Endometrial microvascular endothelial cells (primary cell): Measurements from ENCODE around the gene MRPS31. TPM values are rescaled to one million over a fixed set of nuclear protein-coding genes. Genes with fewer than 3 reads are reported as not detected.
"Not testable (repeated sequence)": the region's sequence is repeated elsewhere in the genome, so short reads cannot be mapped to it uniquely, and the experiment has no call there.

ENCODE experiments used
- in situ Hi-C: cut with HindIII; loops from 2 replicates; pipeline ENCODE4 v1.10.0; 2017; ENCODE audit warnings: low sequenced_read_pairs, low pct_unique_long_range_greater_than_20kb; ENCODE audit errors: inconsistent ontology term
- total RNA-seq: library from RNA; depleted of rRNA; stranded (reverse); fragments of >200 nt; gene quantifications from one replicate; pipeline ENCODE4 v1.2.3, GENCODE V29; 2015; ENCODE audit errors: inconsistent ontology term

Gene MRPS31
- total RNA-seq, 1 donor from 2014 or later = 12.9 TPM

DNA sequence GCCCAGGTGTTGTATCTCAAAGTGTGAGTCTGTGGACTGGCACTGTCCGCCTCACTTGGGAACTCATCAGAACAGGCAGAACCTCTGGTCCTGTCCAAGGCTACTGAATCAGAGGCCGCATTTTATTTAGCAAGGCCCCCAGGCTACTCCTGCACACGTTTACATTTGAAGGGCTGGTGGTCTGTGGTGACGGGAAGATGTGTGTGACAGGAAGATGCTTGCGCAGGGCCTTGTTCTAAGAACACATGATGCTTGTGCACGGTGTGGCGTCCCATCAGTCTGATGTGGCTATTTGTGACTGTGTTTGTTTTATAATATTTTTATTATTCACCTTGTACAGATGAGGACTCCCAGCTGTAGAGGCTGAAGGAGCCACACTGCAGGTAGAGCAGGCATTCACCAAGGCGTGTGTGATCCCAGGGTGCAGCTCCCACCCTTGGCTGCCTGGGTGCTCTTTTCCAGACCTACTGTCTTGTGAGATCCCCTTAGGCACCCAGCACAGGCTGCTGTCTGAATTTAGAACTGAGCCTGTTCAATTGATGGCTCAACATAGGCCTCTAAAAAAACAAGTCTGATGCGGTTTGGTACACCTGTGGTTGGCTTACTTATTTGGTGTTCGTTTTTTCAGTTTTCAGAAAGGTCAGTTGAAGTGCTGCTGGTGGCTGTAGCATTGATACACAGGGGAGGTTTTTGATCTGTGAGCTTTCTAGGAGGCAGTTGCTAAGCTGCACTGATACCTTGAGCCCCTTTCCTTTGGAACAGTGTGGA, 21.5 kb upstream of the MRPS31 start:
- in situ Hi-C loops = no loop called here

DNA sequence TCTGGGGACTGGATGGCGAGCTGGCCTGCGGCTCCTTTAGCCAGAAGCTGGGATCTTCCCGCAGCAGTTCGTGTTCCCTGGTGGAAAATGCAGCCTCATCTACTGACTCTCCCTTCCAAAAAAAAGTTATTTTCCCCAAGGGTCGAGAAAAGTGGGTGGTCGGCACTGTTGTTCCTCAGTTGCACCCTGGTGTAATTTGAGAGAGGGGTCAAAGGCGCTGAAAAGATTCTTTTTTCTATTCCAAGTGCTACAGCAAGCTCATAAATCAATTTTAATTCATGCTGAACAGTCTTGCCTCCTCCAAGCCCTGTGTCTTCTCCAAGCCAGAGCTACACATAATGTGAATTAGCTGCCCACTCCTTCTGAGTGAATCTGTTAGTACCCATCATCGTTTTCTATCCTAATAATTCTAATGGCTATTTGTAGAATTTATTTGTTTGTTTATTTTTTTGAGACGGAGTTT, 19.2 kb upstream of the MRPS31 start:
- in situ Hi-C loops = no loop called here

DNA sequence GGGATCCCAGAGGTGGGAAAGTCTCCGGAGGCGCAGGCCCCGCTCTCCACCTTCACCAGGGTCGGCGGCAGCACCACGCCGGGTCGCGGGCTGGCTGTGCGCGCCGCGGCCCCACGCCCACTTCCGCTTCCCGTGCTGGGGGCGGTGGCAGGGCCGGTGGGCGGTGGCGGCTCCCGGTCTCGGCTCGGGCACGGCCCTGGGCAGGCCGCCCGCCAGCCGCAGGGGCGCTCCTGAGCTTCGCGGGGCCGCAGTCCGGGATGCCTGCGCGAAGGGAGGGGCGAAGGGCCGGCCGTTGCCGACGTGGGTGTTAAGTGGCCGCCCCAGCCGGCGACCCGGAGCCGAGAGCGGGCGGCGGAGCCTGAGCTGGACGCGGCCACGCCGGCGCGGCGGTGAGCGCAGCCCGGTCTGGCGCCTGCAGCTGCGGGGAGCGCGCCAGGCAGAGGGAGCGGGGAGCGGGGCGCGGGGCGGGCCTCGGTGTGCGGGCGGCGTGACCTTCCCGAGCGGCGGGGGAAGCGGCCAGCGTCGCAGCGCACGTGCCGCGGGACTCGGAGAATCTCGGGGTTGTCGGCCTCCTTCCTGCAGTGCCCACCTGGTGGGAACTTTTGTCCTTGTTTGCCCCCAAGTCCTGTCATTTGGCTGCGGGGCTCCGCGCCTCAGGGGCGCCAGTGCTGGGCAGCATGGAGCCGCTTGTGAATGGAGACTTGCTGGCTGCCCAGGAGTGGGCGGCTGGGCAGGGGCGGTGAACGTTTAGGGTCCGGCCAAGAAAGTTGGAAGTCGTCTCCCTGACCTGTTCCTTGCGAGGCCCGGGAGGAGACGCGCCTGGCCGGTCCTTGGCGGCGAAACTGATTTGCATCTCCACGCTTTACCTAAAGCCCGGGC, 18.5 kb upstream of the MRPS31 start, which contains the start of gene SLC25A15:
SLC25A15 (plus strand) TSS at position 337 of the 879 bp plus-strand sequence. CDS start 3,616 bp downstream, outside the sequence.
- in situ Hi-C loops = no loop called here

DNA sequence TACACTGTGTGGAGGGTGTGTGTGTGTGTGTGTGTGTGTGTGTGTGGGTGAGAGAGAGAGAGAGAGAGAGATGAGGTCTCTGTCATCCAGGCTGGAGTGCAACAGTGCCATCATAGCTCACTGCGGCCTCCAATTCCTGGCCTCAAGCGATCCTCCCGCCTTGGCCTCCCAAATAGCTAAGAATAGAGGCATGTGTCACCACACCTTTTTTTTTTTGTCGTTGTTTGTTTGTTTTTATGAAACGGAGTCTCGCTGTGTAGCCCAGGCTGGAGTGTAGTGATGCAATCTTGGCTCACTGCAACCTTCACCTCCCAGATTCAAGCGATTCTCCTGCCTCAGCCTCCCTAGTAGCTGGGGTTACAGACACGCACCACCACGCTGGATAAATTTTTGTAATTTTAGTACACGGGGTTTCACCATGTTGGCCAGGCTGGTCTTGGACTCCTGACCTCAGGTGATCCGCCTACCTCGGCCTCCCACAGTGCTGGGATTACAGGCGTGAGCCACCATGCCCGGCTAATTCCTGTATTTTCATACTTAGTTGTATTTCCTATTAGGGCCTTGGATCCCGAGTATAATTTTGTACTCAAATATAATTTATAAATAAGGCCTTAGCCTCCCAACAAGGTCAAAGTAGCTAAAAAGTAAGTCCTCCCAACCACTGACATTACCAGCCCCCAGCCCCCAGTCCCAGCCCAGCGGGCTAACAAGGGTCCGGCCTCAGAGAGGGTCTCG, 17.7 kb upstream of the MRPS31 start:
- in situ Hi-C loops = not testable (repeated sequence)

DNA sequence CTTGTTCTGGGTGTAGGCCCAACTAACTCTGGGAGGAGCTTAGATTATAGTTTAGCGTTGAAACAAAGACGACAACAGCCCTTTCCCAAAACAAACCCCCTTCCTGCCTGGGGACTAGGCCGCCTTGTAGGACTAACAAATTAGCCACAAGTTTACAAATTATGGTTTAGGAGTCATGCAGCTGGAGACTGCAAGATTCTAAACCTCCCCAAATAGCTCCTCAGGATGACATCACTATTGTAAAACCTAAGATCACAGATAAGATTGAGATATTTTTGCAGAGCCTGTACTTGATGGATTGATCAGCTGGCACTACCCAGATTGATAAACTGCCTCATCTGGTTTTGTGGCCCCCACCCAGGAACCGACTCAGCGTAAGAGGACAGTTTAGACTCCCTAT, 16.1 kb upstream of the MRPS31 start:
- in situ Hi-C loops = no loop called here

DNA sequence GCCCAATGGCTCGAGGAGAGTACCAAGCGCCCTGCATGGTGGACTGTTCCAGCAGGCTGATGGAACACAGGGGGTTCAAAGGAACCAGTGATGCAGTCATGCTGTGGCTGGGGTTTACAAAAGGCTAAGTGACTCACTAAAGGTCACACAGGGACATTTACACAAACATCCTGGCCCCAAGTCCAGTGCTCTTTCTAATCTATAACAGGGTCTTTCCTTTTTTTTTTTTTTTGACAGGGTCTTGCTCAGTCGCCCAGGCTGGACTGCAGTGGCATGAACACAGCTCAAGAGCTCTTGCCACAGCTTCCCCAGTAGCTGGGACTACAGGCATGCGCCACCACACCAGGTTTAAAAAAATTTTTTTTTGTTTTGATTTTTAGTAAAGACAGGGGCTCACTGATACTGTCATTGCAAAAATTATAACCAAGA, 15.6 kb upstream of the MRPS31 start:
- in situ Hi-C loops = no loop called here

DNA sequence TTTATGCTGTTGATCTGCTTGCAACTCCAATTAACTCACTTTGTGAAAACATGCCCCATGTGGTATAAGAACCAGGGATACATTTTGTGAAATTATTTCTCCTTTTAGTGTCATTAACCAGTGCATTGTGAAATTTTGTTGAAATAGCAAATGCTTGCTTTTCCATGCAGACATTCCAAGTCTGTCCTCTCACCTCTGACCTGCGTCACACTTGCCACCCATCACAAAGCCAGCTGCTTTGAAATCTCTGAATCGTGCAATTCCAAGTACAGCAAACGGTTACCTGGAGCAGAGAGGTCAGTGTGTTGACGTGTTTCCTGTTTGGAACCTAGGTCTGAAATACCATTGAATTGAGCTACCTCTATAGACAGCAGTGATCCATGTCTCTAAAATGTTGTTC, 13.6 kb upstream of the MRPS31 start:
- in situ Hi-C loops = no loop called here

DNA sequence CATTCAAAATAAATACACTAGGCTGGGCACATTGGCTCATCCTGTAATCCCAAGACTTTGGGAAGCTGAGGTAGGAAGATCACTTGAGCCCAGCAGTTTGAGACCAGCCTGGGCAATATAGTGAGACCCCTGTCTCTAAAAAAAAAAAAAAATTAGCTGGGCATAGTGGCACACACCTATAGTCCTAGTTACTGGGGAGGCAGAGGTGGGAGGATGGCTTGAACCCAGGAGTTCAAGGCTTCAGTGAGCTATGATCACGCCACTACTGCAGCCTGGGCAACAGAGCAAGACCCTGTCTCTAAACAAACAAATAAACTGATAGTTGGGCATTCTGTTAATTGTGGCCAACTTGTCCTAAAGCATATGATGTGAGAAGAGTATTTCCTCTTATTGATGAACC, 12.0 kb upstream of the MRPS31 start:
- in situ Hi-C loops = not testable (repeated sequence)

DNA sequence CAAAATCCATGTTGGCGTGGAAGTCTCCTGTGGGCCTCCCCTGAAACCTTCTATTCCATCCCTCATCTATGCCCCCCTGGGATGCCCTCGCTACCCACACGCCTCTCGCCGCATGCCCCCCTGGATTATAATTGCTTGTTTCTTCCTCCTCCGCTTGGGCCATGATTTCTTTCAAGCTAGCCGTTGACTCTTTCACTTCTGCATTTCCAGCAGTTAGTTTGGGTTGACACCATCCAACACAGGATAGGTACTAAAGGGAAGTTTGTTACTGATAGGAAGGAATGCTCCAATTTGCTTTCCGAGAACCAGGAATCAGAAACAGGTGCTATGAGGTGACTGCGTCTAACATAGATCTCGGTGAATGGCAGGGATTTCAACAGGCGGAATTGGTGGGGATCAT, 10.7 kb upstream of the MRPS31 start:
- in situ Hi-C loops = no loop called here

DNA sequence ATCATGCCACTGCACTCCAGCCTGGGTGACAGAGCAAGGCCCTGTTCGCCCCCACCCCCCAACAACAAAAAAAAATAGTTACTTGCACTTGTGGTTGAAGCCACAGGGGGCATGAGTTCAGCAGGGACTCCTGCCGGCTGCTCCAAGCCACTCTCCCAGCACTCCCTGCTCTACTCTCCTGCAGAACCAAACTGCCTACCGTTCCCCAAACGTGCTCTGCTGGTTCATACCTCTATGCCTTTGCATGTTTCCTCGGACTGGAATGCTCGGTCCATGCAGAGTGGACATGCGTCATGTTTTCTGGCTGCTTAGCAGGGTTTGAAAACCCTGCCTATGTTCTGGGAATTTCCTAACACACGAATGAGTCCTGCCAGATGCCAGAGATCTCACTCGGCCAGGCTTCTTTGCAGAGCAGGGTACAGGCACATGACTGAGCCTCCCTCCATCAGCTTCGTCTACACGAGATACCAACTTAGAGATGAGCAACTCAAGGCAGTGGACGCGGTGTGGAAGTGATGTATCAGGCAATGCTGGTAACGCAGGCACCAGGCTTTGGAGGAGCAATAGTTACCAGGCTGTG, 9.9 kb upstream of the MRPS31 start:
- in situ Hi-C loops = no loop called here

DNA sequence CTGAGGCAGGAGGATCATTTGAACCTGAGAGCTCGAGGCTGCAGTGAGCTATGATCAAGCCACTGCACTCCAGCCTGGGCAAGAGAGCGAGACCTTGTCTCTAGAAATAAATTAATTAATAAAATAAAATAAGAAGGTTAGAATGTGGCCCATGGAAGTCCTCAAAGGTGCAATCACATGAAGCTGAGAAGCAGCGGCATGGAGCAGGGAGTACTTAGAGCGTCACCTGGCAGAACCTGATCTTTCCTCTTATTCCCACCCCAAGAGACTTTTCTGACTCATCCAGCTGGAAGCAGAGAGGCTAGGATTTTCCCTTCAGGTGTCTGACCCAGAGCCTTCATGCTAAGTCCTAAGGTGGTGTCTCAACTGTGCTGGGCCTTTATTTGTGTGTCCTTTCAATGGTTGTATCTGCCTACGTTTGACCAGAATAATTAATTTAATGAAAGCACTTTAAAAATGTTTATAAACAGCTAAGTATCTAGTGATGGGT, 8.9 kb upstream of the MRPS31 start:
- in situ Hi-C loops = no loop called here

DNA sequence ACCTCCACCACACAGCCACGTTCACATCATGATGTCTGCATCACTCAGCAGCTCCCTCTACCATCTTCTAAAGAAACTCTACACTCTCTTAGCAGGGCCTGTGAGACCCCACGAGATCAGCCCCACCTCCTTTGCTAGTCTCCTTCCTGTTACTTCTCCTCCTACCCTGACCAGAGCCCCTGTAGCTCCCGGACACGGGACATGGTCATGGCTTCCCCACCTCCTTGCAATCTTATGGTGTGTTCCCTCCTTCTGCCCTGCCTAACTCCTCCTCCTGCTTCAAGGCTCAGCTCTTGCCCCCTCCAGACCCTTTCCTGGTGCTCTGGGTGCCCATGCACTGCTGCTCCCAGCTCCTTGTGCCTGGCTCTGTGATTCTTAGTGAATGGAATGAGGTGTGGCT, 8.1 kb upstream of the MRPS31 start:
- in situ Hi-C loops = no loop called here

DNA sequence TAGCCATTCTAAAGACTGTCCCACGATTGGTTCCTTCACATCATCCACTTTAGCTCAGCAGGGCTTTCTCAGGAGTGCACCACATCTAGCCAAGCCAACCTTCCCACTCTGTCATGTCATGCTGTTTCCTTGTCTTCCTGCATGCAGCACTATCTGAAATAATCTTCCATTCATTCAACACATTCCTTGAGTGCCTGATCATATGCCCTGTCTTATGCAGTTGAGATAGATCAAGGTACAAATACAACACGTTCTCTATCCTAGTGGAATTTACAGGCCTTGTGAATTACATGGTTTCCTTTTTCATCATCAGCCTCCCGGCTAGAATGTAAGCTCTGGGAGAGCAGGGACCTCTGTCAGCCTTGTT, 6.8 kb upstream of the MRPS31 start:
- in situ Hi-C loops = no loop called here

DNA sequence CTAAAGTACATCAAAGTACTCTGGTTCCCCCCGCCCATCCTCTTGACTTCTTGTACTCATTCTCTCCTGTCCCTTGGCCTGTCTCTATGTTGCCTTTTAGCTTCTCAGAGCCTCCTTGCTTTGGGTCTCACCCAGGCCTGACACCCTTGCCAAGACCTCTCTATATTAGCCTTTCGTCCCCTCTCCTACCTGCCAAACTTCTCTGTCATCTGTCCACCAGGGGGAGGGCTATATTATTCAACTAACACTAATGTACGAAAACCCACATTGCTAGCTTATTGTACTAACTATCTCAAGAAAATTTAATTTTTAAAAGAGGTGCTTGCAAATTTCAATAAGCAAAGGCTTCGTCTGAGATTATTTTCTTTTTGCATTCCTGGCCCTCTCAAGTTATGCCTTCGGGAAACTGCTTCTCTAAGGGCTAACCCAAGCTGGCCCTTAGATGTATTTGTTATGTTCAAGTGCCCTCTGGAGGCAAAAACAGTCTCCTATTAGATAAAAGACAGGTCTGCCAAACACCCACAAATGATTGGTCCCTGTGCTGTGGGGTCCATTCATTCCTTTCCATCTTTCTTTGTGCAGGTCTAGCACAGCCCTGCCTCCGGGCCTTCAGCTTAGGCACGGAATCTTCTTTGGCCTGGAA, 6.3 kb upstream of the MRPS31 start:
- in situ Hi-C loops = no loop called here

DNA sequence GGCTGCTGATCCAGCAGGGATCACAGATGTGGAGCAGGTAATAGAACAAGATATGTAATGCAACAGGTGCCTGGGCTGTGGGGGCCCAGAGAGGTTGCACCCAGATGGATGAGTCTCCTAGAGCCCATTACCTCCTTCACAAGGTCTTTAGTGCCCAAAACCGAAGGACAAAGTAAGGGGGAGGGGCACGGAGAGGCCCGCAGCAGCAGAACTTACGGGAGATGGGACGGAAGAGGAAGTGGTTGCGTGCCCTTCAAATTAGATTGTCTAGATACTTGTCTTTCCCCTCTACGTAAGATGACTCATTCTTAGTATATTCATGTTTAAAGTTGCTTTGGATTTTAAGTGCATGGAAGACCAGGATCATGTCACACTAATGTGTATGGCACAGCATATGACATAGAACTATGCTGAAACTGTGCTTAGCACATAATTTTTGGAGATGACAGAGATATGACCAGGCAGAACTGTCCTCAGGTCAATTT, 5.7 kb upstream of the MRPS31 start:
- in situ Hi-C loops = no loop called here

DNA sequence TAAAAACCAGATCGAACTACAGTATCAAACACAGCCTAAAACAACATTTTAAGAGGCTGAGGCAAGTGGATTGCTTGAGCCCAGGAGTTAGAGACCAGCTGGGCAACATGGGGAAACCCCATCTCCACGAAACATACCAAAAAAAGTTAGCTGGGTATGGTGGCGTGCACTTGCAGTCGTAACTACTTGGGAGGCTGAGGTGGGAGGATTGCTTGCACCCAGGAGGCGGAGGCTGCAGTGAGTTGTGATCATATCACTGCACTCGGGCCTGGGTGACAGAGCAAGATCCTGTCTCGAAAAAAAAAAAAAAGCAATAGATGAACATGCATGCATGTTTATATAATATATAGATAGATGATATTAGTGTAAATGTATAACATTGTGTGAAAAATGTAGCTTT, 5.2 kb upstream of the MRPS31 start:
- in situ Hi-C loops = no loop called here

DNA sequence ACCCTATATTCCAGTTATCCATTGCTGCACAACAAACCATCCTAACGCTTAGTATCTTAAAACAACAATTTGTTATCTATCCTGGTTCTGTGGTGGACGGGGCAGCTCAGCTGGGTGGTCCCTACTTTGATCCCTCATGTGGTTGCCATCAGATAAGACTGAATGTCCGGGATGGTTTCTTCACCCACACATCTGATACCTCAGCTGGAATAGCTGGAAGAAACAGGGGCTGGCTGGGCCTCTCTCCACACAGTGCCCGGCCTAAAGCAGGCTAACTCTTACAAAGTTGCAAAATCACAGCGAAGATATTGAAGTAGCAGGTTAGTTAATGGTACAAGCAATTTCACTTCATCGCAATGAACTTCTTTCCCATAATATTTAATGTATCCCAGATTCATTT, 3.7 kb upstream of the MRPS31 start:
- in situ Hi-C loops = no loop called here

DNA sequence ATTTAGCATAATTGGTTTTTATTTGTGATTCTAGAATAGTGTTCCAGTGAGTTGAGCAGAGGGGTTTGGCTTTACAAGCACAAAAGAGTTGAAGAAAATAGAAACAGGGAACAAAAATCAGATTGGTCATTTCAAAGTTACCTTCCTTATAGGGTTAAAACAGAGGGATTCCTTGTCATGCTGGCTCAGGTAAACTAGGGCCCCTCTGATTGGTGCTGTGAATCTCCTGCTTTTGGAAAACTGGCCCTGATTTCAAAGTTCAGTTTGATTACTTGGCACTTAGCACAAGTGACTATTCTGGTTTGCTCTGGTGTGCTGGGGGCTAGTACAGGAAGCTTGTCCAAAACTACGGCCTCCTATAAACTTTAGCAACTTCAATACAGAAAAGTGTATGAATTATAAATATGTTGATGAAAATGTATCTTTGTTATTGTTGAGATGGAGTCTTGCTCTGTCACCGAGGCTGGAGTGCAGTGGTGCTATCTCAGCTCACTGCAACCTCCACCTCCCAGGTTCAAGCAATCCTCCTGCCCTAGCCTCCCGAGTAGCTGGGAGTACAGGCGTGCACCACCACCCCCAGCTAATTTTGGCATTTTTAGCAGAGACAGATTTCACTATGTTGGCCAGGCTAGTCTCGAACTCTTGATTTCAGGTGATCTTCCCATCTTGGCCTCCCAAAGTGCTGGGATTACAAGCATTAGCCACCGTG, 1.9 kb upstream of the MRPS31 start:
- in situ Hi-C loops = no loop called here
